T-helper 1 cell treated with Interleukin-12 subunit alpha and Interleukin-12 subunit beta and Interleukin-4 antibody, amounts not matched to agents 30 ng/mL and 1 ng/mL, for 36 hours (primary cell): Measurements from ENCODE around the gene TBC1D1. TPM values are rescaled to one million over a fixed set of nuclear protein-coding genes. Genes with fewer than 3 reads are reported as not detected.

Source experiments
- intact Hi-C: fragments of 100-400 bp; cut with micrococcal nuclease; formaldehyde crosslinking; loops from one replicate; pipeline ENCODE4 v1.15.1; 2024
- total RNA-seq: library from RNA; stranded (reverse); gene quantifications from 2 replicates; pipeline ENCODE4 v1.2.3, GENCODE V29; 2022

The TBC1D1 gene
- total RNA-seq, 1 donor from 2014 or later: 65.2 TPM

- intact Hi-C loops: no loop called here
These were observed 201.8 kb downstream of the TBC1D1 start for GRCh38 chr4:38092701-38093100.

DNA sequence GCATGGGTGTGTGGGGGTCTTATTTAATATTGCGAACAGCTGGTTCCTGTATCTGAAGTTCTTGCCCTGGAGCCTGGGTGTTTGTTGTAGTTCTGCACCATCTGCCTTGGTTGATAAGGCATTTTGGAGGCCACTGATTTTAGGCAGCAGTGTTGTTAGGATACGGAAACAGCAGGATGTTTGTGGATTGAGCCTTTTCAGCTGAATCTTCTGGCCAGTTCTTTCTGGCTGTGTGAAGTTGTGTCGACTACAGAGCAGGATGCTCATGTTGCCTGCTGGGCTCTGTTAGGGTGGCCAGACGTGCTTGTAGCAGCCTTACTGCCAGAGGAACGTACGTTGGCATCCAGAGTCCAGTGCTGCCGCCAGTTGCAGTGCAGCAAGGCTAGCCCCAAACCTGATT, 203.5 kb downstream of the TBC1D1 start:
- intact Hi-C loops: no loop called here

DNA sequence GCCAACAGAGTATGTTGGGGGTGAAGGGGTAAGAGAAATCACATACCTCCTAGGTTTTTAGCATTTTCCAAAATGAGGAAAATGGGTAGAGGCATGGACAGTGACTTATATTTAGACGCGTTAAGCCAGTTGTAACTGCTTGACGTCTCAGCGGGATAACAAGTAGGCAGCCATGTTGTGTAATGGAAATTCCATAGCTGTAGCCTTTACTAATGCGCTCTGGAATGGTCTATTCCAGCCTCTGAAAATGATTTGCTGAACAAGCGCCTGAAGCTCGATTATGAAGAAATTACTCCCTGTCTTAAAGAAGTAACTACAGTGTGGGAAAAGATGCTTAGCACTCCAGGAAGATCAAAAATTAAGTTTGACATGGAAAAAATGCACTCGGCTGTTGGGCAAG, 204.8 kb downstream of the TBC1D1 start:
- intact Hi-C loops: no loop called here

DNA sequence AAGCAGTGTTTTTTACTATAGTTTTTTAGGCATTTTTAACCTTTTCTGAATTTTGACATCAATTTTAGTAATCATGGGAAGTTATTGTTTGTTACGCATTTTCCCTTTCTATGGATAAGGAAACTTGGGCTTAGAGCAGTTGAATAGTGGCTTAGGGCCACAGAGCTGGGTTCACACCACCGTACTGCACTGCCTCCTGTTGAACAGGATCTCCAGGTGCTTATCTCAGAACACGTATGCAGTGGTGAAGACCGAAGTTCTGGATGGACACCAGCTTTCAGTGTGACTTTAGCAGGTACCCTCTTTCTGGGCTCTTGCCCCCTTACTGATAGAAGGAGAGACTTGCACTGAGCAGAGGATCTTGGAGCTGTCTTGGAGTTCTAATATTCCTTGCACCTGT, 206.9 kb downstream of the TBC1D1 start:
- intact Hi-C loops: no loop called here

- intact Hi-C loops: no loop called here
These were observed 208.2 kb downstream of the TBC1D1 start for GRCh38 chr4:38099020-38099600.

- intact Hi-C loops: no loop called here
These were observed 209.1 kb downstream of the TBC1D1 start for GRCh38 chr4:38099908-38100407.

- intact Hi-C loops: no loop called here
These were observed 209.8 kb downstream of the TBC1D1 start for GRCh38 chr4:38100474-38101255.

DNA sequence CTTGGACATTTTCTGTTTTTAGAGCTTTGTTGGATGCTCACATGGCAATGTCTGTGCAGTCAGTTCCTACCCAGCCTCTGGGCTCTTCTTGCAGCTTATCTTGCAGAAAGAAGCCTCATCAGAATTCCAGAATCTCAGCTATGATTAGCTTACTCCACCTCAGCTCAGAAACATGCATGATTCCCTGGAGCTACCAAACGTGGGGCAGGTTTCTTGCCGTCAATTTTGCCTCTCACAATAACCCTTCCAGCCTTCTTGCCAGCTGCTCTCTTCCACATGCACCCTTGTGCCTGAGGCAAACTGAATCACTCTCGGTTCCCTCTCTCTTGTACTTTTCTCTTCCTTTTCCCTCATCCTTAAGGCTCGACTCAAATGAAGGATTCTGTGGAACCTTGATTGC, 210.7 kb downstream of the TBC1D1 start:
- intact Hi-C loops: no loop called here

GRCh38 chr4:38102957-38103588, 212.2 kb downstream of the TBC1D1 start:
- intact Hi-C loops: no loop called here

DNA sequence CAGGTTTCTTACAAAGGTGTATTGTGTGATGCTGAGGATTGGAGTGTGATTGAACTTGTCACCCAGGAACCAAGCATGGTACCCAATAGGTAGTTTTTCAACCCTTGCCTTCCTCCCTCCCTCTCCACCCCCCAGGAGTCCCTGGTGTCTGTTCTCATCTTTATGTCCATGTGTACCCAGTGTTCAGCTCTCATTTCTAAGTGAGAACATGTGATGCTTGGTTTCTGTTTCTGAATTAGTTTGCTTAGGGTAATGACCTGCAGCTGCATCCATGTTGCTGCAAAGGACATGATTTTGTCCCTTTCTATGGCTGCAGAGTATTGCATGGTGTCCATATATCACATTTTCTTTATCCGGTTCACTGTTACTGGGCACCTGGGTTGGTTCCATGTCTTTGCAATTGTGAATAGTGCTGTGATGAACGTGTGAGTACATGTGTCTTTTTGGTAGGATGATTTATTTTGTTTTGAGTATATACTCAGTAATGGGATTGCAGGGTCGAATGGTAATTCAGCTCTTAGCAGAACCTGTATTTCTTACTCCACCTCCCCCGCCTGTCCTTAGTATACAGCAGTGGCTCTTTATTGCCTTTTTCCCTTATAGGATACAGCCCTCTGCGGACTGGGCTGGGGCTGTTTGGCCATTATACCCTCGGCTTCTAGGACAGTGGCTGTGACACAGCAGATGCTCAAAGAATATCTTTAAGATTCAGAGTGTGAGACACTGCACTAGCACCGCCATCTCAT, 214.8 kb downstream of the TBC1D1 start:
- intact Hi-C loops: loop anchor here (2.0 kb wide), 1 partner anchor 23 kb away; no protein-coding TSS in a partner anchor

DNA sequence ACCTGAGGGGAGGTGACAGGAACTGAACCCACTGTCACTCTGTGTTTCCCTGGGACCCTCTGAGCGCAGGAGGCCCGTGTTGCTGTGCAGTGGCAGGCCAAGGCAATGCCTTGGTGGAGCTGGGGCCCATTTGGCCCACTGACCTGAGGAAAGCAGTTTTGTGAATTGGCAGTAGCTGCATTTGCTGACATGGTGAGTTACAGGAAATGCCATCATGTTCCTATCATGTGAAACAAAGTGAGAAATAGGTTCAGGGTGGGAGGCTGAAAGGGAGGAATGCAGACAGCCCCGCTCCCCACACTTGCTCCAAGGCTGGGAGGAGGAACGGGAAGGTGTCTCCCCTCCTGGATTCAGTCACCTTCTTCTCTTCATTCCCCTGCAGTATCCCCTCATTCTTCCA, 215.4 kb downstream of the TBC1D1 start:
- intact Hi-C loops: no loop called here

DNA sequence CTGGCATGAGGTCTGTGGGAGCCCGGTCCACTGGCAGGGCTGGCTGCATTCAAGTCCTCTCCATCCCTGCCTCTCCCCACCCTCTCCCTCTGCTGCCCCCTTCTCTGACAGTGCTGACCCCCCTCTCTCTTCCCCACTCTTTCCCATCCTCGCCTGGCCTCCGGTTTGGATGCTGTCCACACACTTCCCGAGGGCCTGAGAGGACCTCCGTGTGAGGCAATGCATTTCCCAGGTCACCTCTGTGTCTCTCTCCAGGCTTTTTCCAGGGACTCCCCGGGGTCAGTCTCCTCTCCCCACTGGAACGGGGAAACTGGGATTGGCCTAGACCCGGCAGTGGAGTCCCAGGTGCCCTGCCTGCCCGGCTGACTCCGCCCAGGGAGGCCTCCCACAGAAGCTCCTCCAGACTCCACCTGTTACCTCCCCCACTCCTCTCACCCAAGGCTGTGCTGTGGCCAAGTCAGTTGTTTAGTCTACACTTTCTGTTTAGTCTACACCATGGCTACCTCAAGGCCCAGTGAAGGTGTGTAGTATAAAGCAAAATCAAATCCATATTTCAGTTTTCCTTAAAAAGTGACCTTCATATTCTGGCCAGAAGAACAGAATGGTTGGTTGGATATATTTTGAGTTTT, 216.1 kb downstream of the TBC1D1 start:
- intact Hi-C loops: no loop called here

GRCh38 chr4:38107818-38108217, 216.9 kb downstream of the TBC1D1 start:
- intact Hi-C loops: no loop called here

- intact Hi-C loops: no loop called here
These were observed 218.5 kb downstream of the TBC1D1 start for GRCh38 chr4:38109370-38109769.

GRCh38 chr4:38109896-38110295, 219.0 kb downstream of the TBC1D1 start:
- intact Hi-C loops: no loop called here

DNA sequence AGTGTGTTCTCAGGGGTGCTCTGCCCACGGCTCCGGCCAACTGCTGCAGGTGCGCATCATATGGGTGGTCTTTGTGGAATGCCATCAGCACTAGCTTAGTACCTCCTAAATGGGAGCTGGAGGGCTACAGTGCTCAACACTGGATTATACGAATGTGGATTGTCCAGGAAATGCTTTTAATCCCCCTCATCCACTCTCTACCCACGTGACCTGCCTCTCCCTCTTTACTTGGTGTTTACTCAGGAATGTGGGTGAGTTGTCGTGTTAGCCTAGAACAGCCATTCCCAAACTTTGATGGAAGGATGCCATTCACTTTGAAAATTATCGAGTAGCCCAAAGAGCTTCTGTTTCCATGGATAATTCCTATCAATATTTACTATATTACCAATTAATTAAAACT, 220.1 kb downstream of the TBC1D1 start:
- intact Hi-C loops: no loop called here

- intact Hi-C loops: no loop called here
These were observed 220.8 kb downstream of the TBC1D1 start for GRCh38 chr4:38111717-38112116.

DNA sequence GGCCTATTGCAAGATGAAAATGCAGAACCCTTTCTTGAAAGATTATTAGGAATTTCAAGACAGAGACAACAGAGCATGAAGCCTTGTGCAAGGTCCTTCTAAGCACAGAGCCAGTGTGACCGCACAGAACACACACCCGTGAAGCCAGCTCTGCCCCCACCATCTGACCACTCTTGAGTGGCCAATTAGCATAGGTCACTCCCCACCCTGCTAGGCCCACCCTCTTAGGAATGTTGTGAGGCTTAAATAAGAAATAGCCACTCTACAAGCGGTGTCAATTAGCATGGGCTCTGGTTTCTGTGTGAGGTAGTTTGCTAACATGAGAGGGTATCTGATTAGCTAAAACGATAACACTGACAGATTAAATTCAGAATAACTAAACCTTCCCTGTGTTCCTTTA, 222.2 kb downstream of the TBC1D1 start:
- intact Hi-C loops: no loop called here

DNA sequence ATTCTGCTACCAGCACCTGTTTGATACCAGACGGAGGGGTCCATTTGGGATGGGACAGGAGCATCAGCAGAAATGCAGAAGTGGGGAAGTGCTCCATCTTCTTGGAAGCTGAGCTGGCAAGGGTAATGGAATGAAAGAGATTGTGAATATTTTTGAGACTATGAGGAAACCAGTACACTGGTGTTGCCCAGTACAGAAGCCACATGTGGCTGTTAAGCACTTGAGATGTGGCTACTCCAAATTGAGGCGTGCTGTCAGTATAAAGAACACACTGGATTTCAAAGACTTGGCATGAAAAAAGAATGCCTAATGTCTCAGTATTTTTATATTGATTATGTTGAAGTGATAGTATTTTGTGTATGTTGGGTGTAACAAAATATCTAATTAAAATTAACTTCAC, 222.7 kb downstream of the TBC1D1 start:
- intact Hi-C loops: no loop called here

DNA sequence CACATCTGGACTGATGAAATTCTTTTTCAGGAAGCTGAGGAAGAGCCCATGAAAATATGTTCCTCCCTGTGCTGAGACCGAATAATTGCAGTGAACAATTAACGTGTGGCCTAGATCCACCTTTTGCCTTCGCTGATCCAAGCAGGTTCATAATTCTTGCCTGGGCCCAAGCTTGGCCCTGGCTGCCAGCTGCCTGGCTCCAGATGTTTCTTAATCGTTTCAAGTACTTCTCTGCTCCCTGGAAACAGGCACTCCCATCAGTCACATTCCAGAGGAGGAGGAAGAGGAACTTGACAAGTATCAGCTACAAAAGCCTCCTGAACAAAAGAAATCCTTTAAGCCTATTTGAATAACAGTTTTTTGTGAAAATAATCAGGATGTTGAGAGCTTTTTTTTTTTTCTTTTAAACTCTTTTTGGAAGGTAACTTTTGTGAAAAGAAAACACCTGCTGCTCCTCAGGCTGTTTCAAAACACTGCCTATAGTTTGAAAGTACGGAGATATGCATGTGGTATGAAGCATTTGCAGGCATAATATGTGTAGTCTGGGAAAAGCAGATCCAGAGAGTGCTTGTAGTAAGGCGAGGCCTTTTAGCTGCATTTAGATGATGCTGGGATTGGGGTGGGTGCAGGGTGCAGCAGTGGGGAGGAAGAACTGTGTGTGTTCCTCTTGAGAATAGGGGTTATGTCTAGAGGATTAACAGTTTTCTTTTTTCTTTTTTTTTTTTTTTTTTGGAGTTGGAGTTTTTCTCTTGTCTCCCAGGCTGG, 223.7 kb downstream of the TBC1D1 start:
- intact Hi-C loops: no loop called here

DNA sequence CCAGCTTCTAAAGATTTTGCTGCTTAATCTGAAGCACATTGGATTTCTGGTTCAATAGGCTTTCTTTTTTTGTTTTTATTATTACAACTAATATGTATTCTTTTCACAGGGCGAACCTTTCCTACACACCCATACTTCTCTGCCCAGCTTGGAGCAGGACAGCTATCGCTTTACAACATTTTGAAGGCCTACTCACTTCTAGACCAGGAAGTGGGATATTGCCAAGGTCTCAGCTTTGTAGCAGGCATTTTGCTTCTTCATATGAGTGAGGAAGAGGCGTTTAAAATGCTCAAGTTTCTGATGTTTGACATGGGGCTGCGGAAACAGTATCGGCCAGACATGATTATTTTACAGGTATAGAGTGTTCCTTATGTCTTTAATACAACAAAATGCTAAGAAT, 224.7 kb downstream of the TBC1D1 start:
- intact Hi-C loops: no loop called here
